ENCODE measurements around the gene C12orf75. TPM values are rescaled to one million over a fixed set of nuclear protein-coding genes. Genes with fewer than 3 reads are reported as not detected.
A peak's percentile ranks its signal among the peaks of the same experiment; 100 is the strongest.

Gene C12orf75
- total and polyA plus RNA-seq, 4 donors = 75.9 to 661 (median 229) TPM

GRCh38 chr12:105316931-105317852, 13.3 kb upstream of the C12orf75 start:
- Histone ChIP-seq H3K27ac (ENCODE audit: low read depth in 1 of 2, low read length in 2 of 2) (no peak overlapping the region), H3K27me3 (ENCODE audit: control insufficient read depth in 1 of 2, insufficient read depth in 2 of 2, low read length in 1 of 2) (no peaks in the 10 kb centered on the region), H3K4me1 (ENCODE audit: control insufficient read depth in 1 of 2, insufficient read depth in 2 of 2, low read length in 2 of 2) (no peaks in the 10 kb centered on the region), H3K4me3 (ENCODE audit: low read length in 2 of 2) (no peak overlapping the region), H3K36me3 (ENCODE audit: control insufficient read depth in 1 of 2, insufficient read depth in 2 of 2, low read length in 1 of 2) (no peaks in the 10 kb centered on the region), H3K9me3 (ENCODE audit: control insufficient read depth, low read length) (no peaks in the 10 kb centered on the region)
- intact Hi-C loops (cut with DNase I) = no loop called here
- 82 to 83% methylated on average over 4 of the region's 4 CpGs for WGBS, 2 donors
- ATAC-seq (ENCODE audit: low FRiP score) (no peak), DNase-seq (no peak)

- WGBS, 2 donors = 96 to 97% methylated on average over 3 of the region's 3 CpGs
Observed at GRCh38 chr12:105317942-105318621, 12.4 kb upstream of the C12orf75 start.

GRCh38 chr12:105318651-105319483, 11.6 kb upstream of the C12orf75 start:
- Histone ChIP-seq H3K36me3 (ENCODE audit: control insufficient read depth in 1 of 2, insufficient read depth in 2 of 2, low read length in 1 of 2) (no peaks in the 10 kb centered on the region), H3K4me1 (ENCODE audit: control insufficient read depth in 1 of 2, insufficient read depth in 2 of 2, low read length in 2 of 2) (no peaks in the 10 kb centered on the region), H3K27me3 (ENCODE audit: control insufficient read depth in 1 of 2, insufficient read depth in 2 of 2, low read length in 1 of 2) (no peaks in the 10 kb centered on the region), H3K4me3 (ENCODE audit: low read length in 2 of 2) (no peak overlapping the region), H3K9me3 (ENCODE audit: control insufficient read depth, low read length) (no peaks in the 10 kb centered on the region), H3K27ac (ENCODE audit: low read depth in 1 of 2, low read length in 2 of 2) (no peak overlapping the region)
- DNase-seq = no peak
- intact Hi-C loops (cut with DNase I) = no loop called here
- 99% methylated on average over 2 of the region's 2 CpGs for WGBS, 2 donors
- no peak for ATAC-seq (ENCODE audit: low FRiP score)

More at GRCh38 chr12:105317942-105318621, 12.4 kb upstream of the C12orf75 start:
- Histone ChIP-seq H3K4me3 (ENCODE audit: low read length in 2 of 2) (no peak overlapping the region), H3K9me3 (ENCODE audit: control insufficient read depth, low read length) (no peaks in the 10 kb centered on the region), H3K4me1 (ENCODE audit: control insufficient read depth in 1 of 2, insufficient read depth in 2 of 2, low read length in 2 of 2) (no peaks in the 10 kb centered on the region), H3K36me3 (ENCODE audit: control insufficient read depth in 1 of 2, insufficient read depth in 2 of 2, low read length in 1 of 2) (no peaks in the 10 kb centered on the region), H3K27ac (ENCODE audit: low read depth in 1 of 2, low read length in 2 of 2) (no peak overlapping the region), H3K27me3 (ENCODE audit: control insufficient read depth in 1 of 2, insufficient read depth in 2 of 2, low read length in 1 of 2) (no peaks in the 10 kb centered on the region)
- ATAC-seq (ENCODE audit: low FRiP score) (no peak), DNase-seq (no peak)
- intact Hi-C loops (cut with DNase I) = no loop called here

- 86 to 89% methylated on average over 8 of the region's 8 CpGs for WGBS, 2 donors
Observed at GRCh38 chr12:105319691-105320209, 10.7 kb upstream of the C12orf75 start.

GRCh38 chr12:105321125-105321524, 9.4 kb upstream of the C12orf75 start:
- Histone ChIP-seq H3K4me1 (ENCODE audit: control insufficient read depth in 1 of 2, insufficient read depth in 2 of 2, low read length in 2 of 2) (no peaks in the 10 kb centered on the region), H3K4me3 (ENCODE audit: low read length in 2 of 2) (no peak overlapping the region), H3K36me3 (ENCODE audit: control insufficient read depth in 1 of 2, insufficient read depth in 2 of 2, low read length in 1 of 2) (no peaks in the 10 kb centered on the region), H3K27me3 (ENCODE audit: control insufficient read depth in 1 of 2, insufficient read depth in 2 of 2, low read length in 1 of 2) (no peaks in the 10 kb centered on the region), H3K9me3 (ENCODE audit: control insufficient read depth, low read length) (no peaks in the 10 kb centered on the region), H3K27ac (ENCODE audit: low read depth in 1 of 2, low read length in 2 of 2) (no peak overlapping the region)
- DNase-seq = no peak
- WGBS, 2 donors = 61 to 67% methylated on average over 2 of the region's 2 CpGs
- ATAC-seq (ENCODE audit: low FRiP score) = no peak
- intact Hi-C loops (cut with DNase I) = no loop called here

More at GRCh38 chr12:105319691-105320209, 10.7 kb upstream of the C12orf75 start:
- no peak for DNase-seq
- ATAC-seq (ENCODE audit: low FRiP score) = no peak
- no peak overlapping the region for H3K4me3 ChIP-seq (ENCODE audit: low read length in 2 of 2)
- no peaks in the 10 kb centered on the region for H3K27me3 ChIP-seq (ENCODE audit: control insufficient read depth in 1 of 2, insufficient read depth in 2 of 2, low read length in 1 of 2)
- no peak overlapping the region for H3K27ac ChIP-seq (ENCODE audit: low read depth in 1 of 2, low read length in 2 of 2)
- no peaks in the 10 kb centered on the region for H3K4me1 ChIP-seq (ENCODE audit: control insufficient read depth in 1 of 2, insufficient read depth in 2 of 2, low read length in 2 of 2)
- H3K36me3 ChIP-seq (ENCODE audit: control insufficient read depth in 1 of 2, insufficient read depth in 2 of 2, low read length in 1 of 2) = no peaks in the 10 kb centered on the region
- intact Hi-C loops (cut with DNase I) = no loop called here
- H3K9me3 ChIP-seq (ENCODE audit: control insufficient read depth, low read length) = no peaks in the 10 kb centered on the region

- Histone ChIP-seq H3K9me3 (ENCODE audit: control insufficient read depth, low read length) (no peaks in the 10 kb centered on the region), H3K27me3 (ENCODE audit: control insufficient read depth in 1 of 2, insufficient read depth in 2 of 2, low read length in 1 of 2) (no peaks in the 10 kb centered on the region), H3K4me3 (ENCODE audit: low read length in 2 of 2) (no peak overlapping the region), H3K4me1 (ENCODE audit: control insufficient read depth in 1 of 2, insufficient read depth in 2 of 2, low read length in 2 of 2) (no peaks in the 10 kb centered on the region), H3K36me3 (ENCODE audit: control insufficient read depth in 1 of 2, insufficient read depth in 2 of 2, low read length in 1 of 2) (no peaks in the 10 kb centered on the region), H3K27ac (ENCODE audit: low read depth in 1 of 2, low read length in 2 of 2) (no peak overlapping the region)
- WGBS, 2 donors = 41 to 49% methylated on average over 4 of the region's 4 CpGs
- intact Hi-C loops (cut with DNase I) = no loop called here
- no peak for DNase-seq
- peak; percentile 73 for ATAC-seq (ENCODE audit: low FRiP score)
Observed at GRCh38 chr12:105322070-105322469, 8.4 kb upstream of the C12orf75 start.

GRCh38 chr12:105324704-105325103, 5.8 kb upstream of the C12orf75 start:
- Histone ChIP-seq H3K36me3 (ENCODE audit: control insufficient read depth in 1 of 2, insufficient read depth in 2 of 2, low read length in 1 of 2) (no peaks in the 10 kb centered on the region), H3K4me3 (ENCODE audit: low read length in 2 of 2) (no peak overlapping the region), H3K4me1 (ENCODE audit: control insufficient read depth in 1 of 2, insufficient read depth in 2 of 2, low read length in 2 of 2) (no peaks in the 10 kb centered on the region), H3K27ac (ENCODE audit: low read depth in 1 of 2, low read length in 2 of 2) (no peak overlapping the region), H3K9me3 (ENCODE audit: control insufficient read depth, low read length) (no peaks in the 10 kb centered on the region), H3K27me3 (ENCODE audit: control insufficient read depth in 1 of 2, insufficient read depth in 2 of 2, low read length in 1 of 2) (no peaks in the 10 kb centered on the region)
- ATAC-seq (ENCODE audit: low FRiP score) (no peak), DNase-seq (no peak)
- 90 to 94% methylated on average over 2 of the region's 2 CpGs for WGBS, 2 donors
- intact Hi-C loops (cut with DNase I) = no loop called here

- no peak for DNase-seq
- Histone ChIP-seq H3K4me1 (ENCODE audit: control insufficient read depth in 1 of 2, insufficient read depth in 2 of 2, low read length in 2 of 2) (no peaks in the 10 kb centered on the region), H3K27me3 (ENCODE audit: control insufficient read depth in 1 of 2, insufficient read depth in 2 of 2, low read length in 1 of 2) (no peaks in the 10 kb centered on the region), H3K36me3 (ENCODE audit: control insufficient read depth in 1 of 2, insufficient read depth in 2 of 2, low read length in 1 of 2) (no peaks in the 10 kb centered on the region), H3K4me3 (ENCODE audit: low read length in 2 of 2) (no peak overlapping the region), H3K9me3 (ENCODE audit: control insufficient read depth, low read length) (no peaks in the 10 kb centered on the region), H3K27ac (ENCODE audit: low read depth in 1 of 2, low read length in 2 of 2) (no peak overlapping the region)
- WGBS, 2 donors = 94 to 98% methylated on average over 2 of the region's 2 CpGs
- intact Hi-C loops (cut with DNase I) = no loop called here
- ATAC-seq (ENCODE audit: low FRiP score) = no peak
Observed at GRCh38 chr12:105325117-105325516, 5.4 kb upstream of the C12orf75 start.

Data from aorta (tissue), 5 donors.